IMR-90 (cell line): Measurements from ENCODE around the gene ABCA2. TPM values are rescaled to one million over a fixed set of nuclear protein-coding genes. Genes with fewer than 3 reads are reported as not detected.

Experiments
- ATAC-seq: fragments of 200-7000 bp; cut with Tn5 transposase; 2 replicates; pipeline ENCODE4 v1.9.1; 2020; ENCODE audit warnings: low read depth, mild to moderate bottlenecking, moderate library complexity
- BruUV-seq: library from RNA; stranded (reverse); fragments of 400-500 nt; replicated peaks from 2 replicates; lab custom pipeline; 2021; lab: Mats Ljungman, UMichigan
- CTCF ChIA-PET: fragments of 300-600 bp; formaldehyde crosslinking; extraction: SDS; loops from one replicate; lab custom pipeline; 2021; ENCODE audit warnings: antibody characterized with exemption; lab: Yijun Ruan, JAX
- POLR2A ChIA-PET: fragments of 300-600 bp; sonication (Branson Sonifier 250); formaldehyde crosslinking; loops from one replicate; lab custom pipeline; 2022; ENCODE audit warnings: antibody characterized with exemption; ENCODE audit not compliant: unreplicated experiment; lab: Charles Lee
- DNase-seq: peaks from one replicate; pipeline ENCODE4 v3.0.0; 2013
- H2AFZ ChIP-seq: replicated peaks from 2 replicates; pipeline ENCODE3; 2013; ENCODE audit warnings: low read length, mild to moderate bottlenecking; ENCODE audit not compliant: poor library complexity
- H2AK5ac ChIP-seq: 2 replicates; pipeline ENCODE4 v1.6.1; 2013; ENCODE audit warnings: low read depth, low read length, inconsistent platforms
- H2AK9ac ChIP-seq: replicated peaks from 2 replicates; pipeline ENCODE3; 2013; ENCODE audit warnings: mild to moderate bottlenecking, low read depth, low read length, moderate library complexity; ENCODE audit not compliant: poor library complexity
- H2BK120ac ChIP-seq: 2 replicates; pipeline ENCODE4 v1.6.1; 2013; ENCODE audit warnings: low read depth, low read length, inconsistent platforms
- H2BK15ac ChIP-seq: 3 replicates; pipeline ENCODE4 v1.6.1; 2013; ENCODE audit warnings: low read depth, low read length, inconsistent platforms
- H2BK20ac ChIP-seq: 2 replicates; pipeline ENCODE4 v1.6.1; 2013; ENCODE audit warnings: low read depth, mild to moderate bottlenecking, inconsistent platforms, low read length, moderate library complexity
- H2BK5ac ChIP-seq: 2 replicates; pipeline ENCODE4 v1.6.1; 2013; ENCODE audit warnings: mild to moderate bottlenecking, low read depth, low read length, inconsistent platforms; ENCODE audit not compliant: poor library complexity, severe bottlenecking
- H3K14ac ChIP-seq: replicated peaks from 2 replicates; pipeline ENCODE4 v1.6.1; 2013; ENCODE audit warnings: low read depth, low read length, inconsistent platforms
- H3K18ac ChIP-seq: 2 replicates; pipeline ENCODE4 v1.6.1; 2013; ENCODE audit warnings: low read depth, low read length, control low read depth
- H3K23ac ChIP-seq: 2 replicates; pipeline ENCODE4 v1.6.1; 2013; ENCODE audit warnings: low read depth, low read length, inconsistent platforms
- H3K27ac ChIP-seq: 2 replicates; pipeline ENCODE4 v1.5.1; 2013; ENCODE audit warnings: mild to moderate bottlenecking, control low read depth, low read length; ENCODE audit not compliant: insufficient read depth
- H3K27me3 ChIP-seq: 2 replicates; pipeline ENCODE4 v1.6.1; 2013; ENCODE audit warnings: low read length; ENCODE audit not compliant: control insufficient read depth, insufficient read depth
- H3K36me3 ChIP-seq: 2 replicates; pipeline ENCODE4 v1.6.1; 2013; ENCODE audit warnings: low read length, mixed read lengths; ENCODE audit not compliant: control insufficient read depth, insufficient read depth
- H3K4ac ChIP-seq: 2 replicates; pipeline ENCODE4 v1.6.1; 2013; ENCODE audit warnings: low read depth, low read length, inconsistent platforms
- H3K4me1 ChIP-seq: 2 replicates; pipeline ENCODE4 v1.6.1; 2013; ENCODE audit warnings: low read length, mixed read lengths; ENCODE audit not compliant: control insufficient read depth, insufficient read depth
- H3K4me2 ChIP-seq: 2 replicates; pipeline ENCODE4 v1.6.1; 2013; ENCODE audit warnings: low read depth, mild to moderate bottlenecking, control low read depth, low read length, moderate library complexity
- H3K4me3 ChIP-seq: 2 replicates; pipeline ENCODE4 v1.5.1; 2013; ENCODE audit warnings: low read depth, mild to moderate bottlenecking, control low read depth, low read length, moderate library complexity; ENCODE audit not compliant: insufficient read depth
- H3K56ac ChIP-seq: 2 replicates; pipeline ENCODE4 v1.6.1; 2013; ENCODE audit warnings: low read length, inconsistent platforms; ENCODE audit not compliant: insufficient read depth; ENCODE audit errors: extremely low read depth
- H3K79me1 ChIP-seq, 2 experiments: 2 replicates each; pipeline ENCODE4 v1.6.1; 2013; ENCODE audit warnings: low read length in 2 of 2, inconsistent platforms in 1 of 2, low read depth in 1 of 2
- H3K9ac ChIP-seq: 2 replicates; pipeline ENCODE4 v1.6.1; 2013; ENCODE audit warnings: low read depth, low read length, control low read depth
- H3K9me1 ChIP-seq: 2 replicates; pipeline ENCODE4 v1.6.1; 2013; ENCODE audit warnings: low read length, inconsistent platforms; ENCODE audit not compliant: insufficient read depth
- H3K9me3 ChIP-seq: 2 replicates; pipeline ENCODE4 v1.6.1; 2013; ENCODE audit warnings: low read length; ENCODE audit not compliant: control insufficient read depth, insufficient read depth
- H4K20me1 ChIP-seq: 2 replicates; pipeline ENCODE4 v1.6.1; 2013; ENCODE audit warnings: low read length, inconsistent platforms; ENCODE audit not compliant: insufficient read depth
- H4K5ac ChIP-seq: 2 replicates; pipeline ENCODE4 v1.6.1; 2013; ENCODE audit warnings: mild to moderate bottlenecking, low read depth, low read length, control low read depth
- H4K8ac ChIP-seq, 2 experiments: 2 replicates each; pipeline ENCODE4 v1.6.1; 2013; ENCODE audit warnings: low read depth in 2 of 2, low read length in 2 of 2, control low read depth in 1 of 2, inconsistent platforms in 1 of 2
- H4K91ac ChIP-seq: 2 replicates; pipeline ENCODE4 v1.6.1; 2013; ENCODE audit warnings: low read depth, low read length, inconsistent platforms; ENCODE audit not compliant: insufficient read depth
- MXI1 ChIP-seq: IDR thresholded peaks from 2 replicates; pipeline ENCODE4 v1.6.1; 2012; ENCODE audit warnings: low read depth, mild to moderate bottlenecking, low read length, moderate library complexity, borderline replicate concordance
- POLR2A ChIP-seq: IDR thresholded peaks from 2 replicates; pipeline ENCODE4 v1.6.1; 2012; ENCODE audit warnings: mild to moderate bottlenecking, low read depth, low read length
- RCOR1 ChIP-seq: IDR thresholded peaks from 2 replicates; pipeline ENCODE4 v1.6.1; 2012; ENCODE audit warnings: mild to moderate bottlenecking, low read length, improper control_type of control experiment; ENCODE audit not compliant: insufficient replicate concordance
- USF2 ChIP-seq: fragments of 150-350 bp; IDR thresholded peaks from 2 replicates; pipeline ENCODE4 v1.6.1; 2017; ENCODE audit warnings: mild to moderate bottlenecking, antibody characterized with exemption, low read length, low read depth
- WGBS, 2 experiments: methylation state at CpG; one replicate each; pipeline versions ENCODE4 v1.1.5 to v1.1.7; 2013; ENCODE audit warnings: missing lambda C conversion rate in 2 of 2; ENCODE audit not compliant: insufficient read length in 1 of 2; ENCODE audit errors: extremely low coverage in 2 of 2; 5-methylcytosine and 5-hydroxymethylcytosine counted together
- dilution Hi-C: fragments of 300-500 bp; cut with HindIII; formaldehyde crosslinking; loops from one replicate; pipeline ENCODE4 v1.14.3; 2018; ENCODE audit warnings: low sequenced_read_pairs; ENCODE audit not compliant: unreplicated experiment
- in situ Hi-C: fragments of 300-500 bp; cut with MboI; formaldehyde crosslinking; loops from 3 replicates; pipeline ENCODE4 v1.14.3; 2019; ENCODE audit warnings: low sequenced_read_pairs, inconsistent platforms, mixed read lengths
- intact Hi-C: fragments of 100-400 bp; cut with micrococcal nuclease; formaldehyde crosslinking; loops from 2 replicates; pipeline ENCODE4 v1.10.0; 2022
- polyA plus RNA-seq, 3 experiments: library from polyadenylated mRNA; depleted of rRNA; stranded (reverse); fragments of >200 nt; gene quantifications; 2 replicates each; pipeline ENCODE4 v1.2.3, GENCODE V29; 2012; ENCODE audit warnings: low replicate concordance in 1 of 3
- total RNA-seq: library from RNA; depleted of rRNA; stranded (reverse); fragments of >200 nt; gene quantifications from 2 replicates; pipeline ENCODE4 v1.2.3, GENCODE V29; 2012

ABCA2 gene
- total and polyA plus RNA-seq, 2 of the 4 experiments (the other 2 are of a cell fraction), result 3.8 to 46.0 TPM

- Histone ChIP-seq H3K27me3 (peaks cover 21% of the 10 kb centered on the region), H3K9me3 (no peaks in the 10 kb centered on the region), H3K4ac (no peak overlapping the region), H3K18ac (no peak overlapping the region), H2AK9ac (no peak overlapping the region), H3K36me3 (no peaks in the 10 kb centered on the region), H3K9ac (no peak overlapping the region), H2BK20ac (no peak overlapping the region), H2AFZ (no peak overlapping the region), H3K27ac (no peak overlapping the region), H3K14ac (no peak overlapping the region), H2BK5ac (no peak overlapping the region), H3K56ac (no peak overlapping the region), H3K4me3 (no peak overlapping the region), H4K8ac (no peak overlapping the region), H3K9me1 (peaks cover 2% of the 10 kb centered on the region; the same call in 1 of the 2 replicates), H3K23ac (no peak overlapping the region), H3K4me2 (no peak overlapping the region), H2BK120ac (no peak overlapping the region), H4K5ac (no peak overlapping the region), H3K4me1 (no peaks in the 10 kb centered on the region), H4K20me1 (no peaks in the 10 kb centered on the region), H2AK5ac (no peak overlapping the region), H3K79me1 (no peaks in the 10 kb centered on the region), H2BK15ac (no peak overlapping the region), H4K91ac (no peak overlapping the region)
- BruUV-seq, result no TSS peak
- intact Hi-C loops, result no loop called here
- dilution Hi-C loops, result no loop called here
- in situ Hi-C loops, result no loop called here
- ATAC-seq, result no peak
- 73% methylated on average over 15 of the region's 22 CpGs; no CpG with 5 or more reads in 1 of the 2 experiments for WGBS, 2 experiments
- TF ChIP-seq RCOR1 (no peak), USF2 (no peak), MXI1 (no peak), POLR2A (no peak)
- POLR2A ChIA-PET, result no interaction called here
- CTCF ChIA-PET, result interaction anchor here (1.0 kb wide), 1 partner anchor 12 kb away, joined by 3 read pairs; no protein-coding TSS in a partner anchor
- no peak for DNase-seq
These were observed 63.8 kb downstream of the ABCA2 start for GRCh38 chr9:136964171-136964689.
